SU-DHL-6 (cell line): Measurements from ENCODE around the gene CDKN2C.

Experiments used
- H2AFZ ChIP-seq: fragments of 200-600 bp; sonication (generic); 2 replicates; pipeline ENCODE4 v1.6.1; 2014; ENCODE audit warnings: low read depth, mild to moderate bottlenecking, moderate library complexity, mixed read lengths, antibody characterized with exemption, low read length; ENCODE audit not compliant: severe bottlenecking
- H3F3A ChIP-seq: fragments of 200-600 bp; shearing (Covaris generic); 2 replicates; pipeline ENCODE4 v1.6.0; 2016; ENCODE audit warnings: antibody characterized with exemption, mild to moderate bottlenecking; ENCODE audit not compliant: insufficient read depth
- H3K27ac ChIP-seq: fragments of 200-600 bp; sonication (generic); 2 replicates; pipeline ENCODE4 v1.5.1; 2016; ENCODE audit warnings: low read depth, mild to moderate bottlenecking, low read length, moderate library complexity, mixed read lengths
- H3K27me3 ChIP-seq: fragments of 200-600 bp; sonication (generic), shearing (Covaris generic); 2 replicates; pipeline ENCODE4 v1.6.0; 2014; ENCODE audit warnings: mild to moderate bottlenecking, low read length
- H3K36me3 ChIP-seq: fragments of 200-600 bp; sonication (generic); 2 replicates; pipeline ENCODE4 v1.6.1; 2014; ENCODE audit warnings: mild to moderate bottlenecking, low read length, mixed read lengths
- H3K4me2 ChIP-seq: fragments of 300-600, 200-600 bp; shearing (Covaris generic), sonication (generic); 2 replicates; pipeline ENCODE4 v1.6.0; 2014; ENCODE audit warnings: low read length, low read depth, mild to moderate bottlenecking; ENCODE audit not compliant: poor library complexity, severe bottlenecking
- H3K4me3 ChIP-seq: fragments of 200-600 bp; sonication (generic); 2 replicates; pipeline ENCODE4 v1.5.1; 2014; ENCODE audit warnings: antibody characterized with exemption, low read length, mild to moderate bottlenecking, mixed read lengths; ENCODE audit not compliant: insufficient read depth, poor library complexity, severe bottlenecking
- H3K79me2 ChIP-seq: fragments of 200-600 bp; sonication (generic); 2 replicates; pipeline ENCODE4 v1.6.1; 2014; ENCODE audit warnings: mild to moderate bottlenecking, low read length, moderate library complexity; ENCODE audit not compliant: insufficient read depth
- H3K9ac ChIP-seq: fragments of 200-600 bp; sonication (generic); 2 replicates; pipeline ENCODE4 v1.7.0; 2014; ENCODE audit warnings: mild to moderate bottlenecking, low read length
- H3K9me2 ChIP-seq: fragments of 200-600 bp; sonication (generic); replicated peaks from 2 replicates; pipeline ENCODE4 v1.6.1; 2014; ENCODE audit warnings: low read length; ENCODE audit not compliant: insufficient read depth
- H3K9me3 ChIP-seq: fragments of 200-600 bp; sonication (generic); 2 replicates; pipeline ENCODE4 v1.6.1; 2014; ENCODE audit warnings: low read length, mixed read lengths; ENCODE audit not compliant: insufficient read depth
- H4K20me1 ChIP-seq: fragments of 200-600 bp; sonication (generic); 2 replicates; pipeline ENCODE4 v1.6.1; 2014; ENCODE audit warnings: low read depth, mild to moderate bottlenecking, antibody characterized with exemption, low read length, moderate library complexity, mixed read lengths
- CTCF ChIP-seq: fragments of 200-600 bp; sonication (generic); IDR thresholded peaks from one replicate; pipeline ENCODE4 v1.5.1; 2017; ENCODE audit warnings: antibody characterized with exemption, mild to moderate bottlenecking, low read length, moderate library complexity; ENCODE audit not compliant: insufficient read depth, poor library complexity, severe bottlenecking
- EZH2phosphoT487 ChIP-seq: fragments of 200-600 bp; sonication (generic), shearing (Covaris generic); conservative IDR thresholded peaks from 2 replicates; pipeline ENCODE4 v1.6.1; 2018; ENCODE audit warnings: mild to moderate bottlenecking, antibody characterized with exemption, low read length, moderate library complexity, mixed read lengths

The CDKN2C gene

GRCh38 chr1:50936321-50936720, 33.7 kb upstream of the CDKN2C start:
- Histone ChIP-seq H3K4me3 (no peak overlapping the region), H3K9me3 (no peaks in the 10 kb centered on the region), H3K9ac (no peak overlapping the region), H3K36me3 (no peaks in the 10 kb centered on the region), H3F3A (no peaks in the 10 kb centered on the region), H3K9me2 (no peaks in the 10 kb centered on the region), H3K27ac (no peak overlapping the region), H3K79me2 (peaks cover 95% of the 10 kb centered on the region), H3K4me2 (no peak overlapping the region), H4K20me1 (no peaks in the 10 kb centered on the region), H2AFZ (no peak overlapping the region), H3K27me3 (no peaks in the 10 kb centered on the region)
- TF ChIP-seq CTCF = no peak
- no peak for TF ChIP-seq EZH2phosphoT487

GRCh38 chr1:50940291-50940690, 29.8 kb upstream of the CDKN2C start:
- peaks cover 99% of the 10 kb centered on the region for H3K79me2 ChIP-seq
- H2AFZ ChIP-seq = no peak overlapping the region
- no peak overlapping the region for H3K4me3 ChIP-seq
- H3K27ac ChIP-seq = no peak overlapping the region
- no peaks in the 10 kb centered on the region for H3K36me3 ChIP-seq
- H3K9ac ChIP-seq = no peak overlapping the region
- TF ChIP-seq EZH2phosphoT487 (no peak), CTCF (no peak)
- H3K9me3 ChIP-seq = no peaks in the 10 kb centered on the region
- no peaks in the 10 kb centered on the region for H4K20me1 ChIP-seq
- no peaks in the 10 kb centered on the region for H3K27me3 ChIP-seq
- H3K4me2 ChIP-seq = no peak overlapping the region
- H3K9me2 ChIP-seq = no peaks in the 10 kb centered on the region
- H3F3A ChIP-seq = no peaks in the 10 kb centered on the region

- TF ChIP-seq EZH2phosphoT487 (no peak), CTCF (no peak)
Measured at GRCh38 chr1:50942334-50942733, 27.7 kb upstream of the CDKN2C start.

More at GRCh38 chr1:50942334-50942733, 27.7 kb upstream of the CDKN2C start:
- H3K27ac ChIP-seq = no peak overlapping the region
- no peaks in the 10 kb centered on the region for H3K9me3 ChIP-seq
- H4K20me1 ChIP-seq = peaks cover 5% of the 10 kb centered on the region; the same call in 1 of the 2 replicates
- no peak overlapping the region for H3K4me3 ChIP-seq
- no peak overlapping the region for H2AFZ ChIP-seq
- no peak overlapping the region for H3K9ac ChIP-seq
- no peaks in the 10 kb centered on the region for H3F3A ChIP-seq
- H3K27me3 ChIP-seq = no peaks in the 10 kb centered on the region
- no peaks in the 10 kb centered on the region for H3K36me3 ChIP-seq
- H3K4me2 ChIP-seq = no peak overlapping the region
- H3K9me2 ChIP-seq = no peaks in the 10 kb centered on the region
- H3K79me2 ChIP-seq = peaks cover 99% of the 10 kb centered on the region
